AG09309 (cell line): ENCODE data around the gene EPX.

Experiments
- DNase-seq: peaks from one replicate; pipeline ENCODE4 v3.0.0-alpha.2; 2010; ENCODE audit warnings: low read depth
- H3K4me3 ChIP-seq: 2 replicates; pipeline ENCODE4 v1.5.1; 2011; ENCODE audit warnings: mild to moderate bottlenecking, low read depth, low read length, moderate library complexity; ENCODE audit not compliant: control insufficient read depth
- TF ChIP-seq, protein P1 (sequence below): IDR thresholded peaks from 2 replicates; pipeline ENCODE4 v1.5.1; 2011; ENCODE audit warnings: mild to moderate bottlenecking, low read depth, low read length, inconsistent platforms; ENCODE audit not compliant: insufficient read depth, control insufficient read depth; ENCODE audit errors: missing control alignments

EPX gene

DNA sequence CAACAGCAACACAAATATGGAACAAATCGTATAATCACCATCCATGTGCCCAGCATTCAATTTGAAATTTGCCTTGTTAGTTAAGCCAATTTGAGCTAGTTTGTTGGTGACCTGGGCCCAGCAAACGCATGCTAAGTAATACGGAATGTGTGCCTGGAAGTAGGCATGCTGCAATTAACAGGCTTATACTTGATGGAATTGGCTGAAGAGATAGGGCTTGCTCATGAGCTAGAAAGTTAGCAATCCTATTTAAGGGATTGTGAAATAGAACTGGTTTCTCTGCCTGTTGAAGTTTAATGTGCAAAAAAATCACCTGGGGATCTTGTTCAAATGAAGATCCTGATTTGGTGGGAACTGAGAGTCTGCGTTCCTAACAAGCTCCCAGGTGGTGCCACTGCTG is 37.4 kb downstream of the EPX start:
- H3K4me3 ChIP-seq, result no peak overlapping the region
- no peak for DNase-seq
- TF ChIP-seq, protein P1, sequence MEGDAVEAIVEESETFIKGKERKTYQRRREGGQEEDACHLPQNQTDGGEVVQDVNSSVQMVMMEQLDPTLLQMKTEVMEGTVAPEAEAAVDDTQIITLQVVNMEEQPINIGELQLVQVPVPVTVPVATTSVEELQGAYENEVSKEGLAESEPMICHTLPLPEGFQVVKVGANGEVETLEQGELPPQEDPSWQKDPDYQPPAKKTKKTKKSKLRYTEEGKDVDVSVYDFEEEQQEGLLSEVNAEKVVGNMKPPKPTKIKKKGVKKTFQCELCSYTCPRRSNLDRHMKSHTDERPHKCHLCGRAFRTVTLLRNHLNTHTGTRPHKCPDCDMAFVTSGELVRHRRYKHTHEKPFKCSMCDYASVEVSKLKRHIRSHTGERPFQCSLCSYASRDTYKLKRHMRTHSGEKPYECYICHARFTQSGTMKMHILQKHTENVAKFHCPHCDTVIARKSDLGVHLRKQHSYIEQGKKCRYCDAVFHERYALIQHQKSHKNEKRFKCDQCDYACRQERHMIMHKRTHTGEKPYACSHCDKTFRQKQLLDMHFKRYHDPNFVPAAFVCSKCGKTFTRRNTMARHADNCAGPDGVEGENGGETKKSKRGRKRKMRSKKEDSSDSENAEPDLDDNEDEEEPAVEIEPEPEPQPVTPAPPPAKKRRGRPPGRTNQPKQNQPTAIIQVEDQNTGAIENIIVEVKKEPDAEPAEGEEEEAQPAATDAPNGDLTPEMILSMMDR, result no peak

DNA sequence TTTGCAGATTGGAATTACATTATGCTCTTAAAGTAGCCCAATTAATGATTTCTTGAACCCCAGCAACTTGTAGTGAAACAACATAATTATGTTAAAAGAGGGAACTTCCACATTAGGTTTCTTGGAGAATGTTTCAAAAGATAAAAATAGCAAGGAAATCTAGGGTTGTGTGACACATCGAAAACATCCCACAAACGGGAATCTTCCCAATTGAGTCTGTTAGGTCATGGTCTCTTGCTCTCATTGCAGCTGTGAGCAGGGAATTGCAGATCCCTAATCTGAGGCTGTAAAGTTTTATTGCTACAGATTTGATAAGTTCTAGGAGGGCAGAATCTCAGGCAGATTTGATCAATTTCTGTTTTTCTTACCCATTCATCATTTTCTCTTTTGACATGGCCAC is 39.1 kb downstream of the EPX start:
- H3K4me3 ChIP-seq, result no peak overlapping the region
- TF ChIP-seq, protein P1, result no peak
- peak; percentile 17 for DNase-seq

DNA sequence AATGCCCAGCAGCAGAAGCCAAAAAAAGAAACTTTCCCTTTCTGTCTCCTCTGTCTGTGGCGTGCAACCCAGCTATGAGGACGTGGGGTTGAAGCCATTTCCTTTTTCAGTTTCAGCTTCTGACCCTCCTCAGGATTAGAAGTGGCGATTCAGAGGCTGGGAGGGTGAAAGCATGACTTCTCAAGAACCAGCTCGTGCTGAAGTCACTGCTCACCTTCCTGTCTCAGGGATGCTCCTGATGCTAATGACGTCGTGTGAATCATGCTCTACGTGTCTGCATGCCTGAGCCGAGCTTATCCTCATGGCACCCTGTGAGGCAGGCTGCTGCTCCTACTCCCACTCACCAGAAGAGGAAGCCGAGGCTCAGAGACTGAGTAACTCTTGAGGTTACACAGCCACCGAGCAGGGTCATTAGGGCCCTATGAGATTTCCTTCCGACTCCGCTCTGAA is 40.2 kb downstream of the EPX start:
- no peak overlapping the region for H3K4me3 ChIP-seq
- TF ChIP-seq, protein P1, result no peak
- DNase-seq, result peak; percentile 74

DNA sequence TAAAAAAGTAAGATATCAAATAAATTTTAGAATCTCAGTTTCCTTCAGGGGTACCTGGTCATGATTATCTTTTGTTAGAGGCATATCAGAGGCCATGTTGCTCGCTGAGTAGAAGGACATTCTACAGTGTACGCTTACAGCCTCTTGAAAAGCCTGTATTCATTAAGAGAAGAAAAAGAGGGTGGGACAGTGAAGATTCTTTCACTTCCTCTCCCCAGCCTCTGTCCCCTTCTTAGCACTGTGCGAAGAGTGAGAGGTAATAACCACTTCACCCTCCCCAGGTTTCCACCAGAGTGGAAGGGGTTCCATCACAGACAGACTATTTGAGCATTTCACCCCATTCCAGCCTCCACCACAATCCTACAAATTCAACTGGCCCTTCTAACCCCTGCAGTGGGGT is 41.0 kb downstream of the EPX start:
- no peak for DNase-seq

DNA sequence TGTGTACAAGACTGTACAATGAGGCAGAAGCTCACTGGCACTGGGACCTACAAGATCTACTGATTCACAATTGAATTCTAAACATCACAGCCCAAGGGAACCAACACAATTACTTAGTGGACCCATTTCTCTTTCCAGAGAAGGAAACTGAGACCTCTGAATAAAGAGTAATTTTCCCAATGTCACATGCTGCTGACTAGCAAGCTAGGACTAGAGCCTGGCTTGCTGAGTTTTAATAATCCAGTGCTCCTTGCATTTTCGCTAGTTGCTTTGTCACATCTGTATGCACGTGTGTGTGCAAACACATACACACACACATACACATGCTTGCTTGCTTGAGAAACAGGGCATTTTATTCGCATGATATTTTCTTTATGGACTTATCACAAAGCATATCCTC is 42.0 kb downstream of the EPX start:
- H3K4me3 ChIP-seq, result no peak overlapping the region
- DNase-seq, result no peak
- TF ChIP-seq, protein P1, result no peak

More for the DNA sequence above, 41.0 kb downstream of the EPX start:
- TF ChIP-seq, protein P1, result no peak
- no peak overlapping the region for H3K4me3 ChIP-seq

DNA sequence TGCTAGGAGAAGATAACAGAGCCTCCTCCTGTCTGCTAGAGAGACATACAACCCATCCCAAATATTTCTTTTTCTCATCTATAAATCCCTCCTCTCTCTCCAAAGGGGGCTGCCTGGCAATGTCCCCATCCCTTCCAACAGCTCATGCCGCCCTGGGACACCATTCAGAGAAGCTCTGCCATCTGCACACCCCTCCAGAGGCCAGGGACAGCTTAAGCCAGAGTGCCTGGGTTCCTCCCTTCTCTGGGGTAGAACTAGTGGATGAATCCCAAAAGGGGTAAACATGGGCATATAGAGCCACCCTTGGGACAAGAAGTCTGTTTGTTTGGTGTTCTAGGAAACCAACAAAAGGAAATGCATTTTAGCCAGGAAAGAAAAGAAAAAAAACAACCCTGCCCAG is 43.3 kb downstream of the EPX start:
- TF ChIP-seq, protein P1, result no peak

DNA sequence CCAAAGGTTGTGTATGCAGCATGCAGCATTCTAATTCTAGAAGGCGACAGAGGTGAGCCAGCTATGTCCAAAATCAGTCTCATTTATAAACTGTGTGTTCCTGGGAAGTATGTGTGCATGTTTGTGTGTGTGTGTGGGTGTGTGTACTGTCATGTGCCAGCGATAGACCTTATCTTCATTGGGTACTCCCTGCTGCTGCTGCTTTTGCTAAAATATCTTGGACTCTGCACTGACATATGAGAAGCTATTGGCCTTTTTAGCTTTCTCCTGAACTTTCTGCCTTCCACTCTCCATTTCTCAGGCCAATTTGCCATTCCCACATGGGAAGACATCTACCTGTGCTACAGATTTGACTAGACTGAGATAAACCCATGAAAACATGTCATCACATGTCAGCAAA is 43.9 kb downstream of the EPX start:
- DNase-seq, result no peak
- TF ChIP-seq, protein P1, result no peak
- no peak overlapping the region for H3K4me3 ChIP-seq

More for the DNA sequence above, 43.3 kb downstream of the EPX start:
- no peak for DNase-seq
- no peak overlapping the region for H3K4me3 ChIP-seq
